WTC11 (cell line): ENCODE results near the gene AKT1. TPM values are rescaled to one million over a fixed set of nuclear protein-coding genes. Genes with fewer than 3 reads are reported as not detected.

Experiments used
- ARID4B ChIP-seq: sonication (generic); formaldehyde crosslinking; IDR thresholded peaks from 2 replicates; pipeline ENCODE4 v1.8.0; 2023; ENCODE audit warnings: missing genetic modification reagents, mild to moderate bottlenecking, borderline replicate concordance
- CBFB ChIP-seq: sonication (generic); formaldehyde crosslinking; IDR thresholded peaks from 2 replicates; pipeline ENCODE4 v1.8.1; 2022; ENCODE audit warnings: mild to moderate bottlenecking, low read depth, missing genetic modification reagents
- CREM ChIP-seq: sonication (generic); formaldehyde crosslinking; IDR thresholded peaks from 2 replicates; pipeline ENCODE4 v1.8.1; 2022; ENCODE audit warnings: mild to moderate bottlenecking, missing genetic modification reagents, moderate library complexity
- E2F1 ChIP-seq: sonication (generic); formaldehyde crosslinking; IDR thresholded peaks from 2 replicates; pipeline ENCODE4 v1.8.0; 2022; ENCODE audit warnings: mild to moderate bottlenecking, missing genetic modification reagents
- E2F5 ChIP-seq: sonication (generic); formaldehyde crosslinking; IDR thresholded peaks from 2 replicates; pipeline ENCODE4 v1.8.1; 2022; ENCODE audit warnings: mild to moderate bottlenecking, moderate library complexity, missing genetic modification reagents
- EMX1 ChIP-seq: fragments of 250-450 bp; sonication (Bioruptor Pico); IDR thresholded peaks from 2 replicates; pipeline ENCODE4 v1.8.0; 2021; ENCODE audit warnings: mild to moderate bottlenecking
- ETV6 ChIP-seq: sonication (generic); formaldehyde crosslinking; IDR thresholded peaks from 2 replicates; pipeline ENCODE4 v1.8.1; 2022; ENCODE audit warnings: mild to moderate bottlenecking, missing genetic modification reagents
- FOXK1 ChIP-seq: sonication (generic); formaldehyde crosslinking; IDR thresholded peaks from 2 replicates; pipeline ENCODE4 v1.8.0; 2022; ENCODE audit warnings: mild to moderate bottlenecking, moderate library complexity, missing genetic modification reagents
- FOXP4 ChIP-seq: sonication (generic); formaldehyde crosslinking; IDR thresholded peaks from 2 replicates; pipeline ENCODE4 v1.8.0; 2022; ENCODE audit warnings: mild to moderate bottlenecking, missing genetic modification reagents
- HMGXB4 ChIP-seq: sonication (generic); formaldehyde crosslinking; IDR thresholded peaks from 2 replicates; pipeline ENCODE4 v1.8.1; 2023; ENCODE audit warnings: mild to moderate bottlenecking, moderate library complexity, missing genetic modification reagents
- IRF1 ChIP-seq: sonication (generic); formaldehyde crosslinking; IDR thresholded peaks from 2 replicates; pipeline ENCODE4 v1.8.0; 2023; ENCODE audit warnings: missing genetic modification reagents
- JUN ChIP-seq: sonication (generic); formaldehyde crosslinking; IDR thresholded peaks from 2 replicates; pipeline ENCODE4 v1.8.0; 2023; ENCODE audit warnings: mild to moderate bottlenecking, missing genetic modification reagents
- MAX ChIP-seq: sonication (generic); formaldehyde crosslinking; IDR thresholded peaks from 2 replicates; pipeline ENCODE4 v1.8.0; 2022; ENCODE audit warnings: mild to moderate bottlenecking, missing genetic modification reagents
- MYBL2 ChIP-seq: sonication (generic); formaldehyde crosslinking; IDR thresholded peaks from 2 replicates; pipeline ENCODE4 v1.8.1; 2023; ENCODE audit warnings: mild to moderate bottlenecking, moderate library complexity, missing genetic modification reagents
- NFYB ChIP-seq: sonication (generic); formaldehyde crosslinking; conservative IDR thresholded peaks from 2 replicates; pipeline ENCODE4 v1.8.0; 2022; ENCODE audit warnings: low read depth, missing genetic modification reagents
- RELA ChIP-seq: sonication (generic); formaldehyde crosslinking; IDR thresholded peaks from 2 replicates; pipeline ENCODE4 v1.8.1; 2022; ENCODE audit warnings: missing genetic modification reagents, mild to moderate bottlenecking, borderline replicate concordance
- STAT6 ChIP-seq: sonication (generic); formaldehyde crosslinking; conservative IDR thresholded peaks from 2 replicates; pipeline ENCODE4 v1.8.1; 2023; ENCODE audit warnings: mild to moderate bottlenecking, low read depth, missing genetic modification reagents, moderate library complexity
- ZBTB43 ChIP-seq: sonication (generic); formaldehyde crosslinking; IDR thresholded peaks from 2 replicates; pipeline ENCODE4 v1.8.1; 2023; ENCODE audit warnings: mild to moderate bottlenecking, missing genetic modification reagents
- ZNF138 ChIP-seq: sonication (generic); formaldehyde crosslinking; conservative IDR thresholded peaks from 2 replicates; pipeline ENCODE4 v1.8.1; 2022; ENCODE audit warnings: mild to moderate bottlenecking, moderate library complexity, missing genetic modification reagents
- ZNF219 ChIP-seq: sonication (generic); formaldehyde crosslinking; IDR thresholded peaks from 2 replicates; pipeline ENCODE4 v1.8.0; 2023; ENCODE audit warnings: missing genetic modification reagents, mild to moderate bottlenecking, borderline replicate concordance
- ZNF232 ChIP-seq: sonication (generic); formaldehyde crosslinking; IDR thresholded peaks from 2 replicates; pipeline ENCODE4 v1.8.0; 2022; ENCODE audit warnings: mild to moderate bottlenecking, missing genetic modification reagents
- ZNF423 ChIP-seq: fragments of 250-450 bp; sonication (Bioruptor Pico); IDR thresholded peaks from 2 replicates; pipeline ENCODE4 v2.1.2; 2022; ENCODE audit warnings: mild to moderate bottlenecking, moderate library complexity
- total RNA-seq: library from RNA; stranded (reverse); gene quantifications from 3 replicates; pipeline ENCODE4 v1.2.3, GENCODE V29; 2021

Gene AKT1
- total RNA-seq, 1 experiment from 2014 or later: 121 TPM

GRCh38 chr14:104752735-104753527 is 42.6 kb downstream of the AKT1 start, which contains the start of gene SIVA1 (continued):
- TF ChIP-seq ARID4B (CRISPR knock-in tag): peak; percentile 70
- peak; percentile 88 for TF ChIP-seq MYBL2
- peak; percentile 53; the same call in 1 of the 2 replicates for TF ChIP-seq HMGXB4 (CRISPR knock-in tag)
- peak; percentile 96 for TF ChIP-seq E2F5 (CRISPR knock-in tag)
- TF ChIP-seq CBFB: peak; percentile 89; the same call in 1 of the 2 replicates
- TF ChIP-seq FOXK1 (CRISPR knock-in tag): peak; percentile 89
- TF ChIP-seq ZNF423 (CRISPR knock-in tag): no peak
- TF ChIP-seq RELA (CRISPR knock-in tag): 0 out of 2 replicates have a peak, but pooled peaks have one; percentile 86
- TF ChIP-seq ETV6: peak; percentile 40; the same call in 1 of the 2 replicates
- no peak for TF ChIP-seq ZNF138 (CRISPR knock-in tag)
- peak; percentile 88 for TF ChIP-seq NFYB (CRISPR knock-in tag)
- TF ChIP-seq ZNF219 (CRISPR knock-in tag): peak; percentile 44; the same call in 1 of the 2 replicates
- TF ChIP-seq ZNF232 (CRISPR knock-in tag): 0 out of 2 replicates have a peak, but pooled peaks have one; percentile 39
- TF ChIP-seq EMX1: no peak
- 0 out of 2 replicates have a peak, but pooled peaks have one; percentile 75 for TF ChIP-seq E2F1 (CRISPR knock-in tag)
- TF ChIP-seq CREM (CRISPR knock-in tag): peak; percentile 98
- TF ChIP-seq JUN: no peak; the same call in 1 of the 2 replicates
- TF ChIP-seq MAX (CRISPR knock-in tag): peak; percentile 85
- no peak for TF ChIP-seq FOXP4 (CRISPR knock-in tag)
- no peak for TF ChIP-seq STAT6 (CRISPR knock-in tag)
- TF ChIP-seq ZBTB43 (CRISPR knock-in tag): peak; percentile 57; the same call in 1 of the 2 replicates
- no peak for TF ChIP-seq IRF1 (CRISPR knock-in tag)
